GM21723 (cell line): ENCODE results near the gene NAT8L.

ENCODE experiments used
- ATAC-seq: cut with Tn5 transposase; IDR thresholded peaks from one replicate; pipeline ENCODE4 v1.9.1; 2021; ENCODE audit warnings: mild to moderate bottlenecking, moderate library complexity; ENCODE audit not compliant: unreplicated experiment

Gene NAT8L

DNA sequence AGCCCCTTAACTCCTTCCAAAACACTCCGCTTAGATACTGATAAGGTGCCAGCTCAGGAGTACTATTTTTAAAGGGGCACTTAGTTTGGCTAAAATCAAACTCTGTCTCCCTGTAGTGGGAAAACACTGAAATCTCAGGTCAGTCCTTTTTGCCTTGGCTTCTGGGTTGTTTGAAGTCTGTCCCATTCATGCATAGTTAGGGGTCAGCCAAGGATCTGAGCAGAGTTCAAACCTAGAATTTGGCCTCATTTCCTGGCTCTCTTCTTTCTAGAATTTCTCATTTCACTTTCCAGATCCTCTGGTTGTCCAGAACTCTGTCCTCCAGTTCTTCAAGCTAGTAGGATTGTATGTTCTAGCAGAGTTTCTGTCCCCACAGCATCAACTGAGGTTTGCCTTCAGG, 31.5 kb downstream of the NAT8L start:
- no peak for ATAC-seq

DNA sequence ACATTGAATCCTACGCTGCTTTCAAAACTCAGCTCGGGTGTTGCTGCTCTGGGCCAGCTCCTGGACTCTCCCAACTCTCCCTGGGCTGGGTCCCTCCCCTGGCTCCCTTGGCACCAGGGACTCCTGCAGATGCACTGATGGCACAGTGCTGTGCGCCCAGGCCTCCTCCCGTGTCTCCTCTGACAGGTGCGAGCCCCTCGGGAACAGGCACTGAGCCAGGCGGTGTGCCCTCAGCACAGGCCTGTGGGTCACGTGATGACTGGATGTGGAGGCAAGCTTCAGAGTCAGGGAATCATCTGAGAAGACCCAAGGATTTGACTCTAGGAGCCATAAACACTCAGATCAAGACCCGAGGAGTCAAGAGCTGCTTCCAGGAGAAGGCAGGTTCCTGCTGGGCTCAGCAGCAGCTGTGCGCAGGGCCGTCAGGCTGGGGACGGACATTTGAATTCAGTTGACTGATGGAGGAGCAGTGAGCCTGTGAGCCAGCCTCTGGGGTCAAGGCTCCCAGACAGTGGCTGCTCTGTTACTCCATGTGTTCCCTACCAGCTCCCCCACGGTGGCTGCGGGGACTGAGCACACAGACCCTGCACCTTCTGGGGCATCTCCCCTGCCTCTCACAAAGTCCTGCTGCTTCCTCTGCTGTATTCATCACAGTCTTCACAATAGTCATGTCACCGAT, 33.0 kb downstream of the NAT8L start:
- no peak for ATAC-seq

DNA sequence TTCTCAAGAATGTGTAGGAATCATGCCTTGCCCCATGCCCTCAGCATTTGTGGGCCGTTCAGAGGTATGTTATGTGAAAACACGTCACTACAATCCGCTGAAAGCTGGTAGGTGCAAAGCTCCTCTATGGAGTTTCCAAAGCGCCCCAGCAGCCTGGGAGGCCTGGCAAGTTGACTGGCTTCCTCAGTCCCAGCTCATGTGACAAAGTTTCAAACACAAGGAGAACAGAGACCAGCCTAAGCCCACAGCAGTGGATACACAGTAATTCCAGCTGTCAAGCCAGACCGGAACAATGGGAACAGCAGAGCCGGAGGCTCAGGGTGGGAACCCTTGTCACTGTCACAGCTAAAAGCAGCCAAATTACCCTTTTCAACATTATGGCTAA, 33.5 kb downstream of the NAT8L start:
- no peak for ATAC-seq

DNA sequence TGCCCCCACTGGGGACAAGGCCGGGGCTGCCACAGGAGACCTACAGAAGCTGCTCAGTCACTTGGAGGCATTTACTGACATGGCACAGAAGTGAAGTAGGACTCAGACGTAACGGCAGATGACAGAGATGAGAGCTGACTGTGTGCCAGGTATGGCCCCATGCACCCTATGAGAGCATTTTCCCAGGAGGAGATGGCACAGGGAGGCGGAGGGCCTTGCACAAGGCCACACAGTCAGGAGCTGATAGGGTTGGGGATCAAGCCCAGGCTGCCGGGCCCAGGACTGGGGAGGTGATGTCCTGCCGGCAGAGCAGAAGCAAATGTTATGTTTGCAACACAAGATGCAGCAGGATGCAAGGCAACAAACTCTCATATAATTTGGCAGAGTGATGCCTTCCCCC, 34.1 kb downstream of the NAT8L start:
- no peak for ATAC-seq

DNA sequence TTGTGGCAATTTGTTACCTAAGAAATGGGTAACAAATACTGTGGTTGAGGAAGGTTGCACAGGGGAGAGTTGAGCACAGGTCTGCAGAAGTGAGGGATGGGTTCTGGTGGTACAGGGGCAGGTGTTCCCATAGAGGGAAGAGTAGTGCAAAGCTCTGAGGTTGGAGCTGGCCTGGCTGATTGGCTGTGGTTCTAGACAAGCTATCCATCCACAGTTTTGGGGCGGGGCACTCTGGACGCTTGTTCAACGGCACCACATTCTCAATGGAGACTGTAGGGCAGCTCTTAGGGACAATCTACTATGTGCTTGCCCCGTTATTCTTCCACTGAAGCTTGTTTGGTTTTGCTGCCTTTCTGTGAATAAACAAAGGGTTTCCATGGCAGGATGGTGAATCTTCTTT, 35.4 kb downstream of the NAT8L start:
- ATAC-seq: no peak

DNA sequence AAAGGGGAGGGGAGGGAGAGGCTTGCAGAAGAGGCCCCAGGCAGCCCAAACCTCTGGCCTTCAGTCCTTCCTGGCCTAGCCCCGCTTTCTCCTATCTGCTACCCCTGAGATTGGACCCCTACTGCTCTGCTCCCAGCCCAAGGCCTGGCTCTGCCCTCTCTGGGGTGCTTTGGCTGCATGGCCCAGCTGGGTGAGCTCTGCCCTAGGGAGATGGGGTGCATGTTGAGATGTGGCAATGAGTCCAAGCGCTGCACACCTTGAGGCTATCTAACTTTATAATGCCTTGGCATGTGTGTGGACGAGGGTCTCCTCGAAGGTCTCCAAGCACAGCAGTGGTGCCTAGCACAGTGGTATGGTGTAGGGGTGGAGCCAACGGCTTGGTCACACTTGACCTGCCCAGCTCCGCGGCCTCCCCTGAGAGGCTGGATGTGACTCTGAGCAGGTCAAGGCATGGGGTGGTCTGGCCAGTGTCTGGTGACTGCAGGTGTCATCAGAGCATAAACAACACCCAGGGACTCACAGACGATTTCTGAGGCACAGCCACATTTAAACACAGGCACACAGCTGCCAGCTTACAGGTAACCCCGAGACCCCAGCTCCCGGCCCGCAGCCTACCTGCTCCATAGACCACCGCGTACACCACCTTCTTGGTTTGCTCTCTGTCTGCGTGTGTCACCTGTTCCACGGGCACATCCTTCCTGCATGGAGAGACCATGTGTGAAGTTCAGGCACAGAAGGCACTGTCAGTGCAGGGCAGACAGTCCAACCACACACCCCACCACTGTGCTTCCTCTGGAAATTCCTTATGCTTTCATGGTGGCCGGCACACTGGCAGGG, 36.3 kb downstream of the NAT8L start:
- no peak for ATAC-seq

DNA sequence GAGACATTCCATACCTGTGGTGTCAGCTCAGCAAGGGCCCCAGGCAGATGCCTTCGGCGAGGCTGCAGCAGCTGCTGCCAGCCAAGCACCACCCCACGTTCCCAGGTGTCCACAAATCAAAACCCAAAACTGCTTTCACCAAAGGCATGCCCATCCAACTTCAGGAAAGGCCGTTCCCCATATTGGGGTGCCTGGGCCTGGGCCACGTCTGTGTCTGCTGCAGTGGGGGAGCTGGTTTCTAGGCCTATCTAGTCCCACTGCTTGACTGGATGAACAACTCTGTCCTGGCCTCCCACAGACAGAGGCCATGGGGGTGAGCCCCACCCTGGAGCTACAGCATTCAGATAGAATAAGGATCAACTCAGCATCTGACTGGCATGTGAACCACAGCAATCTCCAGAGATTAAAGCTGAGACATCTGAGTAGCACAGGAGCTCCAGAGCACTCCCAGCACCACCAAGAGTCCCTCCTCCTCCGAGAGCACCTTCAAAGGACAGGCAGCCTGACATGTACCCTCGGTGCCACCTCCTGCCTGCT, 37.0 kb downstream of the NAT8L start:
- no peak for ATAC-seq

DNA sequence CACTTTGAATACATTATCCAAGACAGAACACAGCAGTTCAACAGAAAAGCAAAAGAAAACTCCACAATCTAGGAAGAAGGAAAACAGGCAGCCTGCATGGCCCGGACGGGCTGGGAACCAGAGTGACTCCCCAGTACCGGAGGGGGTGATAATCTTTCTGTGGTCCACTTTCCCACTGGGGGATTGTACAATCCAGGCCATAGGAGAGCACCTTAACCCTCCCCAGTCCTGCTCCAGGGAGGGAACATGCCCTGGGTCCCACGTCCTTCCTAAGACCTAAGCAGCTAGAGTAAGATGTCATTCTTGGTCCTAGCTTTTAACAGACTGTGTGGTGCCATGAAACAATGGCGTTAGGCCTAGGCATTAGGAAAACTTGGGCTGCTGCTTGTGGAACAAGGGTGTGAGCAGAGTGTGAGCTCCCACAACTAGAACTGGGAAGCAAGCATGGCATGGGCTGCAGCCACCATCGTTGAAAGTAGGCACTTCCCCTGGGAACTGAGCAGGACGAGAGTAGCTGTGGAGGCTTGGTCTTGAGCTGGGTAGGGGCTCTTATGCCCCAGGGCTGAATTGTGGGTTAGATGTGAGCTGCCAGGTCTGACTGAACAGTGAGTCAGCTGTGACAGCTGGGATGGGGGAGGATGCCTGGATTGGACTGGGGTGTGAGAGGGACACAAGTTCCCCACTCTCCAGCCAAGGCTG, 42.4 kb downstream of the NAT8L start:
- no peak for ATAC-seq

DNA sequence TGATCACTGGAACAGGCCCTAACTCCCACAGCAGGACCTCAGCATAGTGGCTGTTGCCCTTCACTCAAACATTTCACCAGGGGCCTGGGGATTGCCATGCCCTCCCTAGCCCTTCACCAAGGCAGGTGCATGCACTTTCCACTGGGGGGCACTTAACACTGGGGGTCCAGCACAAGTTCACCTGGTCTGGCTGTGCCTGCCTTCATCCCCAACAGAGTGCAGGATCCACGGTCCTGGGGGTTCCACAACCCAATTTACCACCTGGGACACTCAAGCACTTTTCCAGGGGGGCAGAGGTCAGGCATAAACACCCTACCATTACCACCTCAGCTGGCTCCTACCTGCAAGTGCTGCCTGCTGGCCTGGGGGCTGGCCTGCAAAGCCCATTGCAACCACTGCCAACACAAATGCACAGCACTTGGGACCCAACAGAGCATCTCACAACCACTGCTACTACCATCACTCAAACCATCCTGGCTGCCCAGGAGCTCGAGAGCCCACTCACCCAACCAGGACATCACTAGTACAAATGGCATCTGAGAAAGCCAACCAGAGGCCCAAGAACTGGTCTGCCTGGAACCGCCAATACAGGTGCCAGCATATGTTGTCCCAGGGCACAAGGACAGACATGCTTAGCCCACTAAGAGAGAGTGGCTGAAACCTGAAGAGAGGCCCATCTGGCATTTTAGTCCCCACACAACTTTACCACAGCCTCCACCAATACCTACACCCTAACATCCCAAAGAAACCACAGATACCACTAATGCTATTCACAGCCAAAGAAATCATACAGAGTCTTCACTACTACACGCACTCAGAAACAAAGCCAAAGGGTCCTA, 43.1 kb downstream of the NAT8L start:
- ATAC-seq: no peak

DNA sequence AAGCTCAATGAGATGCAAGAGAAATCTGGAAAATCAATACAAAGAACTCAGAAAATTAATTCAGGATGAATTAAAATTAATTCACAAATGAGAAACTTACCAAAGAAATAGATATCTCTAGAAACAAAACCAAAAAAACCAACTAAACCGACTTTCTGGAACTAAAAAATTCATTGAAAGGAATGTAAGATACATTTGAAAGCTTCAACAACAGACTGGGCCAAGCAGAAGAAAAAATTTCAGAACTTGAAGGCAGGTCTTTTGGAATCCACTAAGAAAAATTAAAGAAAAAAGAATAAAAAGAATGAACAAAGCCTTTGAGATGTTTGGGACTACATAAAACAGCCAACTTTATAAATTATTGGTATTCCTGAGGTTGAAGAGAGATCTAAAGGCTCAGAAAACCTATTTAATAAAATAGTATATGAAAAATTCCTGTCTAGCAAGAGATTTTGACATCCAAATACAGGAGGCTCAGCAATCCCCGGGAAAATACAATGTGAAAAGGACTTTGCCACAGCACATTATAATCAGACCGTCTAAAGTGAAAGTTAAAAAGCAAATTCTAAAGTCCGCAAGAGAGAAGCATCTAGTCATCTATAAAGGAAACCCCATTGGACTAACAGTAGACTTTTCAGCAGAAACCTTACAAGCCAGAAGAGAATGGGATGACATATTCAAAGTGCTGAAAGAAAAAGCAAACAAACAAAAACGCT, 44.2 kb downstream of the NAT8L start:
- no peak for ATAC-seq

DNA sequence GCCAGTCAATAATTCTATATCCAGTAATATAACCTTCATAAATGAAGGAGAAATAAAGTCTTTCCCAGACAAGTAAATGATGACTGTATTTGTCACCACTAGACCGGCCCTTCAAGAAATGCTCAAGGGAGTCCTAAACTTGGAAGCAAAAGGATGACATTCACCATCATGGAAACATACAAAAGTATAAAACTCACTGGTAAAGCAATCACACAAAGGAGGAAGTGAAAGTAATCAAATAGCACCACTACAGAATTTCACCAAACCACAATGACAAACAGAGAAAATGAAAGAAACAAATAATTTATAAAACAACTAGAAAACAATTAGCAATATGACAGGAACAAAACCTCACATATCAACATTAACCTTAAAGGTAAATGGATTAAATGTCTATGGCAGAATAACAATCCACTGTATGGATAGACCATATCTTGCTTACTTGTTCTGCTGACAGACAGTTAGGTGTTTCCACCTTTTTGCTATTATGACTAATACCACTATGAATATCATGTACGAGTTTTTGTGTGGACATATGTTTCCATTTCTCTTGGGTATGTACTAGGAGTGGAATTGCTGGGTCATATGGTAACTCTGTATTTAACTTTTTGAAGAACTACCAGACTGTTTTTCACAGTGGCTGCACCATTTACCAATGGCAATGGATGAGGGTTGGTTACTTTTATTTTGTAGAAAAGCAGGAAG, 44.9 kb downstream of the NAT8L start:
- no peak for ATAC-seq

DNA sequence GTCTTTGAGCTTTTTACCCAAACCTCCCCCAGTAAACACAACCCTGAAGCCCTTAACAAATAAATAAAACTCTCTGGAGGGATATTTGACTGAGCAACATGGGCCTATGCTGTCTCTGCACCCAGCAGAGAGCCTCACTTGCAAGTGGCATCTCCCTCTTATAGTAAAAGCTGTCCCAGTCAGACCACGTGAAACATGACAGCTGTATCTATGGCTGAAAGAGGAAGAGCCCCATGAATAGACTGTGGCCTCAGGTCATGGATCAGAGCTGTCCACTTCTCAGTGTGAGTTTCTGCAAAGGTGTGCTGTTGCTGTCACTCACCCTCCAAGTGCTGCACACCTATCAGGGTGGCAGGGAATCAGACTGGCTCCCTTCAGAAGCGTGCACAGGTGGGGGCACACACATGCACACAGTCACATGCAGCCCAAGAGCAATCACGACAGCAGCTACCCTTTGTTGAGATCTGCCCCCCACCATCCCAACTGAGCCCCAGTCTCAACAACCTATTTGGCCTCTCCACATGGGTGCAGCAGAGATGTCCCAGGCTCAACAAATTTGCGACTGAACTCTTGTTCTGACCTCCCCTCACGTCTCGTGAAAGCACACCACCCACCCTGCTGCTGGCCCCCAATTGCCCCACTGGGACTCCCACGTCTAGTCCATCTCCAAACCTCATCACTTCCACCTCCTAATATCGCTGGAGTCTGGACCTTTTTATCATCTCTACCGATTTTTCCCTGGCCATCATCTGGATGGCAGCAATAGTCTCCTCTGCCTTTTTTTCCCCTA, 45.6 kb downstream of the NAT8L start:
- no peak for ATAC-seq

DNA sequence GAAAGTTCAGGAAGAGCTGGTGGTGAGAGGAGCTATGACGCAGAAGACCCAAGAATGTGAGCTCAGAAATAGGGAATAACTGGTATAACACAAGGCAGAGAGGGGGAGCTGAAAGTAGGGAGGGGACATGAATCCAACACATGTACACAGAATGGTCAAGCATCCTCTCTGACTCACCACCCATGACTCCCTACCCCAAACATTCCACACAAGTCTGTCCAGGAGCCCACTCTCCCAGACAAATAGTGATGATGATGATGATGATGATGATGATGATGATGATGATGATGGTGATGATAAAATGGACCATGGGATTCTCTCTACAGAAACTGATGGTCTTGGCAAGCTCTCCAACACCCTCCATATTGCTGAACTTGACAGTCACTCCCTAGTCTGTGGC, 46.4 kb downstream of the NAT8L start:
- no peak for ATAC-seq

DNA sequence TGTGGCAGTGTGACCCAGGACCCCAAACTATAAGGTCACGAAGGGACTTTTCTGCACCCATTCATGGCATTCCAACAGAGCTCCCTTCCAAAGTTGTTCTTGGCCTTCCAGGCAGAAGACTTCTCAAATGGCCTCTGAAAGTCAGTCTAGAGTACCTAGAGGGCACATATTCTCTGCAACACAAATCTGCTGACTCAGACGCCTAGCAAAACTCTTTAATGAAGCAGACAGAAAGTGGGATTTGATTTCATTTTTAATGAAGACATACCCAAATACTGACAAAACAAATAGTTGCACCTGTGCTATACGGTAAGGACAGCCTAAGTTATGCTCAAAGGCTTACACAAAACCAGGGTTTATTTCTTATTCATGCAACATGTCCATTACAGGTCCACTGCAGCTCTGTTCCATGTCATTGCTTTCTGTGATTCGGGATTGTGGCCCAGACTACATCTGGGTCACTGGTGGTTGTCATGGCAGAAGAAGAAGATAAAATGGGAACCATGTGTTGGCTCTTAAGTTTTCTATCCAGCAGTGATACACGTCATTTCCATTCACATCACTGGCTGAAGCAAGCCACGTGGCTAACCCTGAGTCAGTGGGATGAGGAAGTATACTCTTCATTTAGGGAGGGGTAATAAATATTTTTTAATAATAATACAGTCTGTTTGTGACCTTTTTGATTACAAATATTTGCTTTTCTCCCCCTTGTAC, 57.7 kb downstream of the NAT8L start:
- ATAC-seq: no peak
